Activated T-cell treated with anti-CD3 and anti-CD28 coated beads for 48 hours (primary cell): ENCODE measurements around the gene DCTPP1.
"Not testable (repeated sequence)": the region's sequence is repeated elsewhere in the genome, so short reads cannot be mapped to it uniquely, and the experiment has no call there.

Source experiments
- DNase-seq: peaks from one replicate; pipeline ENCODE4 v3.0.0-alpha.2; 2020; ENCODE audit warnings: low read depth

The DCTPP1 gene

DNA sequence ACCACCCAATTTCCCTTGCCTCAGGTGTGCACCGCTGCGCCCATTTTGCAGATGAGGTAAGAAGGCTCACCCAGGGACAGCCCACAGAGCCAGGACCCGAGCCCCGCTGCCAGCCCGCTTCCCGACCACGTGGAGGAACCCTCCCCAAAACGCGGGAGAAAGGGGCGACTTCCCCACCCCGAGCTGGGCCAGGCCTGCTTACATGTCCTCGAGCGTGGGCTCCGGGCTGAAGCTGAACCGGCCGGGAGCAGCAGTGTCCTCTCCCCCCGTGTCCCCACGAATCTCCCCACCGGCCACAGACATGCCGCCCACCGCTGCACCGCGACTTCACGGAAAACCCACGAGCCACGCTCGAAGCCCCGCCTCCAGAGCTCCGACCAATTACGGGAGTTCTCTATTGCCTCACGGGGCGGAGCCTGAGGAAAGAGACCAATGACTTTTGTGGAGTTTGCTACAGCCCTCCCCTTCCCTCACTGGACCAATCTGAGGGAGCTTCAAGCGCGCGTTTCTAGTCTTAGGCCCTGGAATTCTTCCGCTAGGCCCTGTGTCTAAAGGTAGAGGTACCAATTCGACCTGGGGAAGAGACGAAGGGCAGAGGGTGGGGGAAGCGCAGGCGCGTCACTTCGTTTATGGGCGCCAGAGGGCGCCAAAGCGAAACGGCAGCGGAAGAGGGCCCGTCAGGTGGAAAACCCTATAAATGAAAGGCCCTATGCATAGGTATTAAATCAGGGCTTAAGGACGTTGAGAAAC, at the start of gene DCTPP1:
Gene DCTPP1, minus strand, starts transcription at position 353 of the 750 bp plus-strand sequence. Its CDS starts 50 bp downstream, at position 303.
- peak; percentile 93 for DNase-seq

DNA sequence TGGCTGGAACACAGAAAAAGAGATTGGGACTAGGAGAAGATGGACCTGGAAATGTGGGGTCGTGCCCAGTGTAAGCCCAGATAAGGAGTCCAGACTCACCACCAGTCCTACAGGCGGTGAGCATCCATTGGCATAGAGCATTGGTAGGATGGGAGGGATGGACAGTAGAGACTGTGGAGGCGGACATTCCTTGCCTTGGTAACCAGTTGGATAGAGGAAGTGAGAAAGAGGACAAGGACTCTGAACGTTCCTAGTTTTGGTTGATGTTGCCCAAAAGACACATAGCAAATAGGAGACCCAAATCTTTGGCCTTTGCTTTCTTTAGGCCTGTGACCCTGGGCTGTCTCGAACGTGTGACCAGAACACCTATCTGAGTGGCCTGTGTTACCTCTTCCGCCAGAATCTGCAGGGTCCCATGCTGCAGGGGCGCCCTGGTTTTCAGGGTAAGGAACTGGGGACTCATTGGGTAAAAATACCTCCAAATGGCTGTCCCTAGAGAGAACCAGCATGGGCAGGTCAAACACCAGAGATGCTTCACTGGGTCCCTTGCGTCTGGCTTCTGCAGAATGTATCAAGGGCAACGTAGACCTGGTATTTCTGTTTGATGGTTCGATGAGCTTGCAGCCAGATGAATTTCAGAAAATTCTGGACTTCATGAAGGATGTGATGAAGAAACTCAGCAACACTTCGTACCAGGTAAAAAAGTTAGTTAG, 49.1 kb upstream of the DCTPP1 start:
- DNase-seq = no peak

DNA sequence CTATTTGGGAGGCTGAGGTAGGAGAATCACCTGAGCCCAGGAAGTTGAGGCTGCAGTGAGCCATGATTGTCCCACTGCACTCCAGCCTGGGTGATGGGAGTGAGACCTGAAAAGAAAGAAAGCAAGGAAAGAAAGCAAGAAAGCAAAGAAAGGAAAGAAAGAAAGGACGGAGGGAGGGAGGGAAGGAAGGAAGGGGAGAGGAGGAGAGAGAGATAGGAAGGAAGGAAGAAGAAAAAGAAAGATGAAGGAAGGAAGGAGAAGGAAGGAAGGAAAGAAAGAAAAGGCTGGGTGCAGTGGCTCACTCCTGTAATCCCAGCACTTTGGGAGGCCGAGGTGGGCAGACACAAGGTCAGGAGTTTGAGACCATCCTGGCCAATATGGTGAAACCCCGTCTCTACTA, 47.9 kb upstream of the DCTPP1 start:
- not testable (repeated sequence) for DNase-seq

DNA sequence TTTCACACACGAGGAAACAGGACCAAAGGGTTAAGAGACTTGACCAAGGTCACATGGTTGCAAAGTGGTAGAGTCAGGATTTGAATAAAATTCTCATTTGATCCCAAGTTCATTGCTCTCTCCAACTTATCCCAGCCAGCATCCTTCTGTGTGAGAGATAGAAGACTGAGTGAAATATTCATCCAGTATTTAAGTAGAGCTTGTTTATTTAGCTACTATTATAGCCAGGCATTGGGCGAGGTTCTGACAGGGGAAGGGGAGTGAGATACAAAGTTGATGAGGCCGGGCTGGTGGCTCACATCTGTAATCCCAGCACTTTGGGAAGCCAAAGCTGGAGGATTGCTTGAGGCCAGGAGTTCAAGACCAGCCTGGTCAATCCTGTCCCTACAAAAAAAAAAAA, 47.2 kb upstream of the DCTPP1 start:
- no peak for DNase-seq

DNA sequence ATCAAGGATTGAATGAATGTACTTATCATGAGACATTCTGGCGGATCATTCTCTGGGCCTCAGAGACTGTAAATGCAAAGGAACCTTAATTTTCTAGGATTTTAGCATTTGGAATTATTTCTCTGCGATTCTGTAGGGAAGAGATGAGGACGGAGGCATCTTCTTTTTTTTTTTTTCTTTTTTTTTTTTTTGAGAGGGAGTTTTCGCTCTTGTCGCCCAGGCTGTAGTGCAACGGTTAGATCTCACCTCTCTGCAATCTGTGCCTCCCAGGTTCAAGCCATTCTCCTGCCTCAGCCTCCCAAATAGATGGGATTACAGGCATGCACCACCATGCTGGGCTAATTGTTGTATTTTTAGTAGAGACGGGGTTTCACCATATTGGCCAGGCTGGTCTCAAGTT, 44.9 kb upstream of the DCTPP1 start:
- DNase-seq = no peak

DNA sequence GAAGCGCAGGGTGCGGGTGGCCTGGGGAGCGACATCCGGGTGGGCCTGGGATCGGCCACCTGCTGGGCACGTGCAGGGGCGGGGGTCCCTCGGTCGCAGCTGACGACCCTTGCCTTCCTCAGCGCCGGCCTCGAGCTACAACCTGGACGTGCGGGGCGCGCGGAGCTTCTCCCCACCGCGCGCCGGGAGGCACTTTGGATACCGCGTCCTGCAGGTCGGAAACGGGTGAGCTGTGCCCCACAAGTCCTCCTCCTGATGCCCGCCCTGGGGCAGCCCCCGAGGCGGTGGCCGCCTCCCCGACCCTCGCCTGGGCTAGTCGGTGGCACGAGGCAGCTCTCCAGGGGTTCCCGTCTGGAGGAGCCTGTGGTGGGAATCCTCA, 44.2 kb upstream of the DCTPP1 start:
- DNase-seq = no peak

DNA sequence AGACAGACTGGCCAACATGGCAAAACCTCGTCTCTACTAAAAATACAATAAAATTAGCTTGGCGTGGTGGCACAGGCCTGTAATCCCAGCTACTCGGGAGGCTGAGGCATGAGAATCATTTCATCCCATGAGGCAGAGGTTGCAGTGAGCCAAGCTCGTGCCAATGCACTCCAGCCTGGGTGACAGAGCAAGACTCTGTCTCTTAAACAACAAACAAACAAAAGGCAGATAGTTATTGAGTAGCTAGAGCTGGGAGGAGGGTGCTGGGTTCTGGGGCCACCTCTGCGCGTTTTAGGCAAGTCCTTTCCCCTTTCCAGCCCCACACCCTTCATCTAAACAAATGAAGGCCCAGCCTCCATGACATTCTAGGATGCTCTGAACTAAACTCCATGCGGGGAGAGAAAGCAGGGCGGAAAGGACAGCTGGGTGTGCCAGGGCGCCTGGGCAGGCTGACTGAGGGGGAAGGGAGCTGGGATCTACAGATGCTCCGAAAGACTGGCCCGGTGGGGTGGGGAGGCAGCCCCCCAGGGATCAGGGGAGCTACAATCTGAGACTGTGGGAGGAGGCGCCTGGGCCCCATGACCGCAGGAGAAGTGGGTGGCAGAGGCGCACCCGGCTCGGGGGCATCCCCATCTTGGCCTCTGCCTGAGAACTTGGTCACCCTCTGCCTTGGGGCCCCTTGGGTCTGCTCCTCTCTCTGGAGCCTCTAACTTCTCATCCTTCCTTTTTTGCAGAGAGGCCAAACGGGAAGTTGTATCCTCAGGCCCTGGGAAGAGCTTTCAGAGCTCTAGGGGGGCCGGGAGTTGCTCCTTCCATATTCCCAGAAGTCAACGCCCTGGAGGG, 43.6 kb upstream of the DCTPP1 start:
- DNase-seq = peak; percentile 67

DNA sequence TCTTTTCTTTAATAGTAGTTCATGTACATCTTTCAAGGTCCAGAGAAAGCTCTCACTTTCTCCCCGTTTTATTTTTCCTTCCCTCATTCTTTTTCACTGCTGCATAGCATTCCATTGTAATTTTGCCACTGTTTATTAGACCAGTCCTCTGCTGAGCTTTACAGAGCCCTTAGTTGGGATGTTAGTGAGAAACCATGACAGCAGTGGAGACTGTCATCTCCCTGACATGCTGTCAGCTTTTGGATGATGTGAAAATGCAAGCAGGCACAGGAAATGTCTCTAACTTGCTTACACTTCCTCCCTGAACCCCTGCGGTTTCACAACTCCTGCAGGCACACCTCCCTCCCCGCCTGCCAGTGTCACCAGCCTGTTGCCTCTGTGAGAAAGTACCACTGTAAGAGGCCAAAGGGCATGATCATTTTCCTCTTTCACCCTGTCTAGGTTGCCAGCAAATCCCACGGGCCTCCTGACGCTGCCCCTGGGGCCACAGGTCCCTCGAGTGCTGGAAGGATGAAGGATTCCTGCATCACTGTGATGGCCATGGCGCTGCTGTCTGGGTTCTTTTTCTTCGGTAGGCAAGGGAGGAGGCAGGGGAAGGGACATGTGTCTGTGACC, 42.6 kb upstream of the DCTPP1 start, which contains the start of gene ITGAL:
Gene ITGAL, plus strand, starts transcription at position 415 of the 615 bp plus-strand sequence. Its CDS starts 96 bp downstream, at position 511.
- peak; percentile 72 for DNase-seq

DNA sequence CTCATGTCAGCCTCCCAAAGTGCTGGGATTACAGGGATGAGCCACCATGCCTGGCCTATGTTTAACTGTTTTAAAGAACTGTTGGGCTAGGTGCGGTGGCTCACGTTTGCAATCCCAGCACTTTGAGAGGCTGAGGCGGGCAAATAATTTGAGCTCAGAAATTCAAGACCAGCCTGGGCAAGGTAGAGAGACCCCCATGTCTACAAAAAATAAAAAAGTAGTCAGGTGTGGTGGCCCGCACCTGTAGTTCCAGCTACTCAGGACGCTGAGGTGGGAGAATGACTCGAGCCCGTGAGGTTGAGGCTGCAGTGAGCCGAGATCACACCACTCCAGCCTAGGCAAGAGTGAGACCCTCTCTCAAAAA, 40.8 kb upstream of the DCTPP1 start:
- DNase-seq = no peak

DNA sequence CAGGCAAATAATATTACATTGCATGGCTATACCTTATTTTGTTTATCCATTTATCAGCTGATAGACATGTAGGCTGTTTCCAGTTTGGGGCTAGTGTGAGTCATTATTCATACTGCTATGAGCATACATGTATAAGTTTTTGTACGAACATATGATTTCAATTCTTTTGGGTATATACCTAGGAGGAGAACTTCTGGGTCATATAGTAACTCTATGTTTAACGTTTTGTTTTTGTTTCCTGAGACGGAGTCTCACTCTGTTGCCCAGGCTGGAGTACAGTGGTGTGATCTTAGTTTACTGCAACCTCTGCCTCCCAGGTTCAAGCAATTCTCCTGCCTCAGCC, 40.3 kb upstream of the DCTPP1 start:
- no peak for DNase-seq

DNA sequence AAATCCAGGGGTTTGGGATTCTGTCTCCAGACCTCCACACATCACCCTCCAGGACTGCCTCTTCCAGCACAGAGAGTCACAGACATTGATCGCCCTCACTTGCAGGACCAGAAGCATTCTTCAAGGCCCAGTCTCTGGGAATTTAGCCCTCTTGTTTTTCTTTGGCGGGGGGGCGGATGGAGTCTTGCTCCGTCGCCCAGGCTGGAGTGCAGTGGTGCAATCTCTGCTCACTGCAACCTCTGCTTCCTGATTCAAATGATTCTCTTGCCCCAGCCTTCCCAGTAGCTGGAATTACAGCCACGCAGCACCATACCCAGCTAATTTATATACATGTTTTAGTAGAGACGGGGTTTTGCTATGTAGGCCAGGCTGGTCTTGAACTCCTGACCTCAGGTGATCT, 34.2 kb upstream of the DCTPP1 start:
- no peak for DNase-seq

DNA sequence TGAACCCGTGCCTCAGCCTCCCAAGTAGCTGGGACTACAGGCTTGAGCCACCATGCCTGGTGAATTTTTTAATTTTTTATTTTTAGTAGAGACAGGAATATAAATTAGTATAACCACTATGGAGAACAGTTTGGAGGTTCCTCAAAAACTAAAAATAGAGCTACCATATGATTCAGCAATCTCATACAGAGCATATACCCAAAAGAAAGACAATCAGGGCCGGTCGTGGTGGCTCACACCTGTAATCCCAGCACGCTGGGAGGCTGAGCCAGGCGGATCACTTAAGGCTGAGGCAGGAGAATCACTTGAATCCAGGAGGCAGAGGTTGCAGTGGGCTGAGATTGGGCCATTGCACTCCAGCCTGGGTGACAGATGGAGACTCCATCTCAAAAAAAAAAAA, 31.6 kb upstream of the DCTPP1 start:
- DNase-seq = not testable (repeated sequence)

DNA sequence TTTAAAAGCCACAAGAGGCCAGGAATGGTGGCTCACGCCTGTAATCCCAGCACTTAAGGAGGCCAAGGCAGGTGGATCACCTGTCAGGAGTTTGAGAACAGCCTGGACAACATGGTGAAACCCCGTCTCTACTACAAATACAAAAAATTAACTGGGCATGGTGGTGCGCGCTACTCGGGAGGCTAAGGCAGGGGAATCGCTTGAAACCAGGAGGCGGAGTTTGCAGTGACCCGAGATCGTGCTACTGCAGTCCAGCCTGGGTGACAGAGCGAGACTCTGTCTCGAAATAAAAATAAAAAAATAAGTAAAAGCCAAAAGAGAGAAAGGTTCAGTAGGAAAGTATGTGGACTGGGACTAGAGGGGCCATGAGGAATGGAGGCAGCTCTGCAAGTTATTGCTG, 29.6 kb upstream of the DCTPP1 start:
- DNase-seq = no peak

DNA sequence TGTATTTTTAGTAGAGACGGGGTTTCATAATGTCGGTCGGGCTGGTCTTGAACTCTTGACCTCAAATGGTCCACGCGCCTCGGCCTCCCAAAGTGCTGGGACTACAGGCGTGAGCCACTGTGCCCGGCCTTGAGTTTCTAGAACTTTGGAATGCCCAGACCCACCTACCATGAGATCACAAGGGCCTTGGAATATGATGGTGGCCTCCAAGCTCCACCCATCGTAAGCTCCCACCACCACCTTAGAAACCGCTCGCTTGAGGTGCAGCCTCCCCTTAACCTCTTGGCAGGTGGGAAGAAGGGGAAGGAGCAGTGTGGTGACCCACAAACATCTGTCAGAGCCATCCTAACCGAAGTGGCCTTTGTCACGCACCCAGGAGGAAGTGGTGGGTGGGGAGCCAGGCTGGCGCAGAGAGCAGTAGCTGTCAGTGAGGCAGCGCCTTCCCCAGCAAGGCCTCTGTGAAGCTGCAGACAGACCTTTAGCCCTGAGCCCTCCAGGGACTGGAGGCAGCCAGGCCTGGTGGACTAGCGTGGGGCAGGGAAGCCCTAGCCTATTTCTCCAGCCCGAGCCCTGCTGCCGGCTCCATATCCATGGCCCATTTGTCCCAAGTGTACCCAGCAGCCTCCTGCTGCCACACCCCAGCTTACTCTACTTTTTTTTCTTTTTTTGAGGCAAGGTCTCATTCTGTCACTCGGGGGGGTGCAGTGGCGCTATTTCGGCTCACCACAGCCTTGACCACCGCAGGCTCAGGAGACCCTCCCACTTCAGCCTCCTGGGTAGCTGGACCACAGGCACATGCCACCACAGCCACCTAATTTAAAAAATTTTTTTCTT, 28.9 kb upstream of the DCTPP1 start:
- peak; percentile 88 for DNase-seq

DNA sequence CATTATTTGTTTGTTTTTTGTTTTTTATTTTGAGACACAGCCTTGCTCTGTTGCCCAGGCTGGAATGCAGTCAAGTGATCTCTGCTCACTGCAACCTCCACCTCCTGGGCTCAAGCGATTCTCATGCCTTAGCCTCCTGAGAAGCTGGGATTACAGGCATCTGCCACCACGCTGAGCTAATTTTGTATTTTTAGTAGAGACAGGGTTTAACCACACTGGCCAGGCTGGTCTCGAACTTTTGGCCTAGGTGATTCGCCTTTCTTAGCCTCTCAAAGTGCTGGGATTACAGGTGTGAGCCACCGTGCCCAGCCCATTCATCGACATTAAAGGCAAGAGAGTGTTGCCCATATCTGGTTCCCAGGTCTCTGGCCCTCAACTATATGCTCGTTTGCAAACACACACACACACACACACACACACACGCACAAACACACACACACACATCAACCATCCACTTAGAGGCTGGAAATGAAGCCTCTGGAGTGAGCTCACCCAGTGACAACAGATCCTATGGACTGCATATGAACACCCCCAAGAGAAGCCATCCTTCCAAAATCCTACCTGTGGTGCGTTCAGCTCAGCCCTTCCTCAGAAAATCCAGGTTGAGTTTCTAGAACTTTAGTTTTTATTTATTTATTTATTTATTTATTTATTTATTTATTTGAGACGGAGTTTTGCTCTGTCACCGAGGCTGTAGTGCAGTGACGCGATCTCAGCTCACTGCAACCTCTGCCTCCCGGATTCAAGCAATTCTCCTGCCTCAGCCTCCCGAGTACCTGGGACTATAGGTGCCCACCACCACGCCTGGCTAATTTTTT, 28.1 kb upstream of the DCTPP1 start:
- DNase-seq = no peak

DNA sequence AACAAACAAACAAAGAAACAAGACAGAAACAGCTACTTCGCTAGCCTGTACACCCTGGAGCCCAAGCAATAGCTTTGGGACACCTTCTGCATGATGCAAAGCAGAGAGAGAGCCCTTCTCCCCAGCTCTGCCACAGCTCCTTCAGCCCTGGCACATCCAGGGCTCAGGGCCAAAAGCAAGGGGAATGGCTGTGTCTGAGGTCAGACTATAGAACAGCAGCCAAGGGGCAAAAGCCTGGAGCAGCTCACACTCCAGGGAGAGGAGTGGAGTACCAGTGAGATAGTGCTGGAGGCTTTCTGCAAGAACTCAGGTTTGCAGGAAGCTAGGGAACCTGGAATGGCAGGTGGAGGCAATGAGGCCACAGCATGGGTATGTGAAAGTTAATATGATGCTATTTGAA, 27.4 kb upstream of the DCTPP1 start:
- no peak for DNase-seq

DNA sequence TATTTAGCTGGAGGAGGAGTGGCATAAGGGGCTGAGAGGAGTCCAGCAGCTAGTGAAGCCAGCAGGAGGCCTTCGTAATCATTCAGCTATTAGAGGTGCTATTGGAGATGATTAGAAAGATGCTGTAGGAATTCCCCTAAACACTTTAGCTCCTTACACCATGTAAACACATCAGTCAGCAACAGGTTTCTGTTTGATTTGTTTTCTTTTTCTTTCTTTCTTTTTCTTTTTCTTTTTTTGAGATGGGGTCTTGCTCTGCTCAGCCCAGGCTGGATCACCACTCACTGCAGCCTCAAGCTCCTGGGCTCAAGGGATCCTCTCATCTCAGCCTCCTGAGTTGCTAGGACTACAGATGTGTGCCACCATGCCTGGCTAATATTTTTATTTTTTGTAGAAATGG, 26.5 kb upstream of the DCTPP1 start:
- no peak for DNase-seq

DNA sequence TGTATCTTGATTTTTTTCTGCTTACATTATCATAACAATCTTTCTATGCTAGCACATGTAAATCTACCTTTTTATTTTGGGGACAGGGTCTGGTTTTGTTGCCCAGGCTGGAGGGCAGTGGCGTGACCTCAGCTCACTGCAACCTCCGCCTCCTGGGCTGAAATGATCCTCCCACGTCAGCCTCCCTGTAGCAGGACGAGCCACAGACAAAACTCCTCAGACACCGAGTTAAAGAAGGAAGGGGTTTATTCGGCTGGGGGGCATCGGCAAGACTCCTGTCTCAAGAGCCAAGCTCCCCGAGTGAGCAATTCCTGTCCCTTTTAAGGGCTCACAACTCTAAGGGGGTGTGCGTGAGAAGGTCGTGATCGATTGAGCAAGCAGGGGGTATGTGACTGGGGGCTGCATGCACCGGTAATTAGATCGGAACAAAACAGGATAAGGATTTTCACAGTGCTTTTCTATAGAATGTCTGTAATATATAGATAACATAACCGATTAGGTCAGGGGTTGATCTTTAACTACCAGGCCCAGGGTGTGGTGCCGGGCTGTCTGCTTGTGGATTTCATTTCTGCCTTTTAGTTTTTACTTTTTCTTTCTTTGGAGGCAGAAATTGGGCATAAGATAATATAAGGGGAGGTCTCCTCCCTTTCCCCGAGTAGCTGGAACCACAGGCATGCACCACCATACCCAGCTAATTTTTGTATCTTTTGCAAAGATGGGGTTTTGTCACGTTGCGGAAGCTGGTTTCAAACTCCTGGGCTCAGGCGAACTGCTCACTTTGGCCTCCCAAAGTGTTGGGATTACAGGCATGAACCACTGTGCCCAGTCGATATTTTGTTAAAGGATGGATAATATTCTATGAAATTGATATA, 23.1 kb upstream of the DCTPP1 start:
- DNase-seq = not testable (repeated sequence)

DNA sequence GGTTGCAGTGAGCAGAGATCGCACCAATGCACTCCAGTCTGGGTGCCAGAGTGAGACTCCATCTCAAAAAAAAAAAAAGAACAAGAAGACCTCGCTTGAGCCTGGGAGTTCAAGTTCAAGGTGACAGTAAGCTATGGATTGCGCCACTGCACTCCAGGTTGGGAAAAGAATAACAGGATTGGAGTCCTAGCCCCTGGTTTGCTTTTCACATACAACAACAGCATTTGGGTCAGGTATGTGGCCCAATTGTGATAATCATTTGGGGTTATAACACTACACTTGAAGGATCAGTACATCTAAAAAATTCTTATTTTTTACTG, 19.2 kb upstream of the DCTPP1 start:
- no peak for DNase-seq
